Activated B cell treated with CpG ODN at 0.5 μM for 24 hours (primary cell): ENCODE measurements around the gene TNFRSF4. TPM values are rescaled to one million over a fixed set of nuclear protein-coding genes. Genes with fewer than 3 reads are reported as not detected.

ENCODE experiments used
- ATAC-seq: fragments of 200-7000 bp; cut with Tn5 transposase; one replicate; pipeline ENCODE4 v1.10.0; 2021; ENCODE audit warnings: low read depth, mild to moderate bottlenecking, moderate library complexity
- CTCF ChIA-PET: fragments of 350-600 bp; sonication (Branson Sonifier 250); formaldehyde crosslinking; loops from one replicate; lab custom pipeline; 2021; ENCODE audit warnings: antibody characterized with exemption; lab: Charles Lee
- POLR2A ChIA-PET: fragments of 350-600 bp; sonication (Branson Sonifier 250); formaldehyde crosslinking; loops from one replicate; lab custom pipeline; 2021; ENCODE audit warnings: antibody characterized with exemption; lab: Charles Lee
- DNase-seq: peaks from one replicate; pipeline ENCODE4 v3.0.0; 2022
- H3K27ac Mint-ChIP-seq: one replicate; pipeline ENCODE4 v1.8.0; 2020; ENCODE audit warnings: mixed read lengths
- H3K27me3 Mint-ChIP-seq: one replicate; pipeline ENCODE4 v1.8.0; 2021; ENCODE audit warnings: mixed read lengths
- H3K36me3 Mint-ChIP-seq: one replicate; pipeline ENCODE4 v1.8.0; 2021; ENCODE audit warnings: low read depth, mixed read lengths
- H3K4me1 Mint-ChIP-seq: one replicate; pipeline ENCODE4 v1.8.0; 2021; ENCODE audit warnings: mixed read lengths
- H3K4me3 Mint-ChIP-seq: one replicate; pipeline ENCODE4 v1.8.0; 2020; ENCODE audit warnings: mild to moderate bottlenecking, mixed read lengths
- H3K9me3 Mint-ChIP-seq: one replicate; pipeline ENCODE4 v1.8.0; 2020; ENCODE audit warnings: mixed read lengths
- intact Hi-C: fragments of 100-400 bp; cut with micrococcal nuclease; formaldehyde crosslinking; loops from one replicate; pipeline ENCODE4 v1.15.1; 2024
- total RNA-seq: library from RNA; stranded (reverse); gene quantifications from 2 replicates; pipeline ENCODE4 v1.2.3, GENCODE V29; 2022
- TF ChIP-seq, protein P1 (sequence below): fragments of 200-600 bp; IDR thresholded peaks from one replicate; pipeline ENCODE4 v1.8.0; 2022; ENCODE audit warnings: antibody characterized with exemption, mild to moderate bottlenecking

The TNFRSF4 gene
- total RNA-seq, 1 donor from 2014 or later = 0.86 TPM

DNA sequence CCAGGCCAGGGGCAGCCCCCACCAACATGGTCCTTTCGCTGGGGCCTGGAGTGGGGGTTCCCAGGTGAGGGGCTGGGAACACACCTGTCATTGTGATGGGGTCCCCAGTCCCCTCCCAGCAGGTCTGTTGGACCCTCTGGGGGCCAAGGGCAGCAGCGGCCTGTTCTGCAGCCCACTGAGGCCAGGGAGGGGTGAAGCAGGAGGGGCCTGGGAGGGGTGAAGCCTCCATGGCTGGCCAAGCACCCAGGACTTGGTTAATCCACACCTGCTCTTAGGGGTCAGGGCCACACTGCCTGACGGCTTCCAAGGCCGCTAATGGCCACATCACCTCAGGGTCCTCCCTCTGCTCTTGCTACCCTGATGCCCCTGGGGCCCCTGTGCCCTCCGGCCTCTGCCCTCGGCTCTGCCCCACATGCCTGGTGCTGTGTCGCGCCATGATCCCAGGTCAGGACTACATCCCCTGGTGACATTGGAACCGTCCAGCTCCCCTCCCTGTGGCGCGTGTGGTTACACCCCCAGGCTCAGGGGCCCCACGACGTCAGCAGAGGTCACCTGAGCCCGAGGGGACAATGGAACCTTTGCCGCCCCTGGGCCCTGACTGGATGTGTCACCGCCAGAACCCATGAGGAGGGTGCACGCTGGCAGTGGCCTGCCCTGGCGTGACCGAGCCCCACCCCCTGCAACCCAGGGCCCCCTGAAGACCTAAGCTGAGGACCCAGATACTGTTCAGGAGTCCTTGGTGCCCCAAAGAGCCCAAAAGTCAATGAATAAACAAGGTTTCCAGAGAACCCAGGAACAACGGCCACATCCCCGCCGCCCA, 14.6 kb downstream of the TNFRSF4 start:
- POLR2A ChIA-PET = interaction anchor here (1.1 to 1.4 kb wide), 3 partner anchors 36 to 51 kb away, joined by 4 to 8 read pairs (median 4); no protein-coding TSS in a partner anchor

DNA sequence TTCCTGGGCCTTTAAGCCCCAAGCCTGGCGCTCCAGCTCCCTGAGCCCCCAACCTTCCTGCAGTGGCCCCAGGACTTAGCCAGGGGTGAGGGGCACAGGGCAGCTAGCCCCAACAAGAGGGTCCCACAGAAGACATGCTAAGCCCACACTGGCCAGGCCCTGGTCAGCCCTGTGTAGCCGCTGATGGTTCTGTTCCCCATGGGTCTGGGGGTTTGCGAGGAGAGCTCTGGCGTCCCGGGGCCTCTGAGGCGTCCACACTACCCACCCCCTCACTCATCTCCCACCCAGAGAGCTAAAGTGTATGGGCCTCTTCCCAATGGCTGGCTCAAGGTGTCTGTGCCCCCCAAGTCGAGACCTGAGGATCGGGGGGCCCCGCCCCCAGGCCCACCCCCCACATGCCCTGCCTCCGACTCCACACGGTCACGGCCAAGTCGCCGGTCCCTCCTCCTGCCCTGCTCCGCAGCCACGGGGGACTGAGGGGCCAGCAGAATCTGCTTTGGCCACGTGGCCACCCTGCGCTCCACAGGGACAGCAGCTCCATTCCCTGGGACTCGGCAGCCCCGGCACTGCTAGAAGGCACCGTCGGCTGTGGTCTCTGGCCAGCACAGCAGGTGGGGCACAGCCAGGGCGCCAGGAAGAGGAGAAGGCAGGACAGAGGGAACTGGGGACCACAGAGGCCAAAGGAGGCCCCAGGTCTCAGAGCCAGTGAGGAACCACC, 15.4 kb downstream of the TNFRSF4 start:
- H3K27me3 Mint-ChIP-seq = no peaks in the 10 kb centered on the region
- H3K36me3 Mint-ChIP-seq = peaks cover 3% of the 10 kb centered on the region
- H3K4me1 Mint-ChIP-seq = peaks cover 10% of the 10 kb centered on the region
- DNase-seq (no peak), ATAC-seq (no peak)
- ChIA-PET CTCF (no interaction called here), POLR2A (no interaction called here)
- H3K9me3 Mint-ChIP-seq = peaks cover 4% of the 10 kb centered on the region
- H3K4me3 Mint-ChIP-seq = no peak overlapping the region
- intact Hi-C loops = no loop called here
- no peak overlapping the region for H3K27ac Mint-ChIP-seq
- TF ChIP-seq, protein P1, sequence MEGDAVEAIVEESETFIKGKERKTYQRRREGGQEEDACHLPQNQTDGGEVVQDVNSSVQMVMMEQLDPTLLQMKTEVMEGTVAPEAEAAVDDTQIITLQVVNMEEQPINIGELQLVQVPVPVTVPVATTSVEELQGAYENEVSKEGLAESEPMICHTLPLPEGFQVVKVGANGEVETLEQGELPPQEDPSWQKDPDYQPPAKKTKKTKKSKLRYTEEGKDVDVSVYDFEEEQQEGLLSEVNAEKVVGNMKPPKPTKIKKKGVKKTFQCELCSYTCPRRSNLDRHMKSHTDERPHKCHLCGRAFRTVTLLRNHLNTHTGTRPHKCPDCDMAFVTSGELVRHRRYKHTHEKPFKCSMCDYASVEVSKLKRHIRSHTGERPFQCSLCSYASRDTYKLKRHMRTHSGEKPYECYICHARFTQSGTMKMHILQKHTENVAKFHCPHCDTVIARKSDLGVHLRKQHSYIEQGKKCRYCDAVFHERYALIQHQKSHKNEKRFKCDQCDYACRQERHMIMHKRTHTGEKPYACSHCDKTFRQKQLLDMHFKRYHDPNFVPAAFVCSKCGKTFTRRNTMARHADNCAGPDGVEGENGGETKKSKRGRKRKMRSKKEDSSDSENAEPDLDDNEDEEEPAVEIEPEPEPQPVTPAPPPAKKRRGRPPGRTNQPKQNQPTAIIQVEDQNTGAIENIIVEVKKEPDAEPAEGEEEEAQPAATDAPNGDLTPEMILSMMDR = no peak

More for the DNA sequence above, 14.6 kb downstream of the TNFRSF4 start:
- intact Hi-C loops = no loop called here
- Mint-ChIP-seq H3K27me3 (no peaks in the 10 kb centered on the region), H3K4me1 (peaks cover 10% of the 10 kb centered on the region), H3K9me3 (peaks cover 4% of the 10 kb centered on the region), H3K27ac (no peak overlapping the region), H3K36me3 (peaks cover 3% of the 10 kb centered on the region), H3K4me3 (peak overlapping the region; percentile 44)
- ATAC-seq (no peak), DNase-seq (peak; percentile 22)
- CTCF ChIA-PET = interaction anchor here (1.6 kb wide), 1 partner anchor 77 kb away, joined by 8 read pairs; no protein-coding TSS in a partner anchor
- TF ChIP-seq, protein P1 = no peak

DNA sequence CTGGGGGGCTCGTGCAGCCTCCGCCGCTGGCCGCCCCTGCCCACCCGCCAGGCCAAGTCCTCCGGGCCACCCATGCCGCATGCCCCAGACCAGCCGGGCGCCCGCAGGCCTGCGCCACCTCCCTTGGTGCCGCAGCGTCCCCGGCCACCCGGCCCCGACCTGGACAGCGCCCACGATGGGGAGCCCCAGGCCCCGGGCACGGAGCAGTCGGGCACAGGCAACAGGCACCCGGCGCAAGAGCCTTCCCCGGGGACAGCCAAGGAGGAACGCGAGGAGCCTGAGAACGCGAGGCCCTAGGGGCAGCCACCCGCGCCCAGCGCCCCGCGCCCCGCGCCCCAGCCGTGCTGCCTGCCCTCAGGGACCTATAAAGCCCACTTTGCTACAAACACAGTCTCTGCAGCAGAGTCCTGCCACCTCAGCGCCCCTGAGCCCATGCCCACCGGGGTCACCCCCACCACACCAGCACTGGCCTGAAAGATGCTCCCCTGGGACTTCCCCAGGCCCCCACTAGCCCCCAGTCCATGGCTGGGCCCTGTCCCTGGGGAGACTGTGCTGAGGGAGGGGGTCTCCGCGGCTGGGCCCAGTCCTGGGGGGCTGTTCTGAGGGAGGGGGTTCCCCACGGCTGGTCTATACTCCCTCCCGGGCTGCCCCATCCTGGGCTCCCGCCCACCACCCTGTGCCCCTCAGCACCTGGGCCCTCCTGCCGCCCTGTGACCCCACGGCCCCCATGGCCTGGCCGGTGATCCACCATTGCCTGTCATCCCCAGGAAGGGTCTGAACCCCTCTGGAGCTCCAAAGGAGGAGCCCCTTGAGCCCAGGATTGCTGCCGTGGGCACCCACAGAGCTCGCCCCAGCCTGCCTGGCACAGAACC, 16.2 kb downstream of the TNFRSF4 start:
- POLR2A ChIA-PET = no interaction called here
- DNase-seq (peak; percentile 15), ATAC-seq (no peak)
- Mint-ChIP-seq H3K27ac (no peak overlapping the region), H3K9me3 (peaks cover 4% of the 10 kb centered on the region), H3K4me1 (peaks cover 10% of the 10 kb centered on the region), H3K27me3 (no peaks in the 10 kb centered on the region), H3K36me3 (peaks cover 1% of the 10 kb centered on the region), H3K4me3 (no peak overlapping the region)
- intact Hi-C loops = no loop called here
- CTCF ChIA-PET = no interaction called here
- TF ChIP-seq, protein P1 = no peak

DNA sequence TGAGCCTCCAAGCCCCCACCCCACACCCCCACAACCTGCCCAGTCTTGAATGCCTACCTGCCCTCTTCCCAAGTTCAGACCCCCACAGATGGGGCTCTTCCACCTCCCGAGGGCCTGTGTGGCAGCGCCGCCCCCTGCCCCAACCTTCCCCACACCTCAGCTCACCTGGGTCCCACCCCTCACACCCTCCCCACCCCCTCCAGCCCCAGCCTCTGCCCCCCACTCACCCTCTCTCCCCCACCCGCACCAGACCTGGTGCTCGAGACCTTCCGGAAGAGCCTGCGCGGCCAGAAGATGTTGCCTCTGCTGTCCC, 16.8 kb downstream of the TNFRSF4 start:
- DNase-seq = no peak
- no peak overlapping the region for H3K4me3 Mint-ChIP-seq
- POLR2A ChIA-PET = no interaction called here
- H3K9me3 Mint-ChIP-seq = peaks cover 5% of the 10 kb centered on the region
- peaks cover 1% of the 10 kb centered on the region for H3K36me3 Mint-ChIP-seq
- H3K4me1 Mint-ChIP-seq = peaks cover 10% of the 10 kb centered on the region
- no peak overlapping the region for H3K27ac Mint-ChIP-seq
- ATAC-seq = no peak
- TF ChIP-seq, protein P1 = no peak
- intact Hi-C loops = no loop called here
- CTCF ChIA-PET = no interaction called here
- H3K27me3 Mint-ChIP-seq = no peaks in the 10 kb centered on the region
